K562 (cell line): Measurements from ENCODE around the gene ELF3. TPM values are rescaled to one million over a fixed set of nuclear protein-coding genes. Genes with fewer than 3 reads are reported as not detected.

ENCODE experiments used
- ATAC-seq: fragments of 200-7000 bp; cut with Tn5 transposase; 3 replicates; pipeline ENCODE4 v1.9.1; 2020; ENCODE audit warnings: moderate library complexity
- BruUV-seq: library from RNA; stranded (reverse); fragments of 400-500 nt; replicated peaks from 2 replicates; lab custom pipeline; 2021; lab: Mats Ljungman, UMichigan
- CTCF ChIA-PET: fragments of 300-600 bp; formaldehyde crosslinking; extraction: SDS; loops from one replicate; lab custom pipeline; 2021; ENCODE audit warnings: low intra/inter-chr PET ratio; lab: Yijun Ruan, JAX
- POLR2A ChIA-PET: fragments of 300-600, 350-650 bp; sonication (Branson Sonifier 250); formaldehyde crosslinking; extraction: SDS; loops from one replicate; lab custom pipeline; 2021; ENCODE audit warnings: antibody characterized with exemption, inconsistent platforms; lab: Yijun Ruan, JAX
- DNase-seq, 4 experiments: peaks; one replicate each; pipeline versions ENCODE4 v3.0.0 to v3.0.0-alpha.2; 2011 to 2018; ENCODE audit warnings: low spot score in 3 of 4, mixed read lengths in 3 of 4; ENCODE audit errors: extremely low read depth in 1 of 4
- FAIRE-seq: peaks from 2 replicates; lab custom pipeline; 2011; peaks lifted over from hg19 to GRCh38; lab: Jason Lieb, UNC
- H2AFZ ChIP-seq: 2 replicates; pipeline ENCODE4 v1.6.0; 2011; ENCODE audit warnings: low read depth, low read length, control low read depth, inconsistent platforms
- H3K27ac ChIP-seq: fragments of 200-600 bp; 3 replicates; pipeline ENCODE4 v1.8.0; 2011; ENCODE audit warnings: low read depth, mild to moderate bottlenecking, control low read depth, inconsistent platforms, low read length, moderate library complexity, mixed read lengths; ENCODE audit errors: extremely low read depth
- H3K27me3 ChIP-seq, 2 experiments: fragments of 300-600 bp in 1 of 2; 2 replicates in 1 of 2; 3 replicates in 1 of 2; pipeline versions ENCODE4 v1.6.0 to v1.8.0; 2011; ENCODE audit warnings: inconsistent platforms in 2 of 2, low read length in 2 of 2, mild to moderate bottlenecking in 1 of 2, mixed read lengths in 1 of 2, moderate library complexity in 1 of 2; ENCODE audit not compliant: control insufficient read depth in 2 of 2, insufficient read depth in 2 of 2
- H3K36me3 ChIP-seq: fragments of 300-600 bp; 3 replicates; pipeline ENCODE4 v1.8.0; 2011; ENCODE audit warnings: mild to moderate bottlenecking, low read length, inconsistent platforms; ENCODE audit not compliant: control insufficient read depth, insufficient read depth
- H3K4me1 ChIP-seq, 2 experiments: fragments of 200-600 bp in 1 of 2; replicated peaks in 1 of 2; 2 replicates in 1 of 2; 3 replicates in 1 of 2; pipeline versions ENCODE4 v1.5.1 to v1.8.0; 2011; ENCODE audit warnings: inconsistent platforms in 2 of 2, low read length in 2 of 2, mild to moderate bottlenecking in 1 of 2, mixed read lengths in 1 of 2, moderate library complexity in 1 of 2; ENCODE audit not compliant: control insufficient read depth in 2 of 2, insufficient read depth in 2 of 2
- H3K4me2 ChIP-seq: 2 replicates; pipeline ENCODE4 v1.6.1; 2011; ENCODE audit warnings: low read length, control low read depth, inconsistent platforms, mixed read lengths; ENCODE audit not compliant: insufficient read depth
- H3K4me3 ChIP-seq: fragments of 200-600 bp; sonication (generic), shearing (Covaris generic); 2 replicates; pipeline ENCODE4 v1.5.1; 2016; ENCODE audit warnings: control low read depth, inconsistent platforms
- H3K79me2 ChIP-seq: fragments of 200-600 bp; 3 replicates; pipeline ENCODE4 v1.8.0; 2011; ENCODE audit warnings: low read length, inconsistent platforms; ENCODE audit not compliant: control insufficient read depth, insufficient read depth
- H3K9ac ChIP-seq, 2 experiments: 2 replicates each; pipeline versions ENCODE4 v1.6.0 to v1.6.1; 2011; ENCODE audit warnings: low read depth in 2 of 2, low read length in 2 of 2, control low read depth in 1 of 2, inconsistent platforms in 1 of 2, mild to moderate bottlenecking in 1 of 2, mixed read lengths in 1 of 2; ENCODE audit not compliant: insufficient read depth in 1 of 2
- H3K9me1 ChIP-seq: one replicate; pipeline ENCODE4 v1.6.0; 2011; ENCODE audit warnings: inconsistent platforms, mild to moderate bottlenecking, low read length, moderate library complexity; ENCODE audit not compliant: control insufficient read depth, insufficient read depth
- H3K9me3 ChIP-seq: replicated peaks from 2 replicates; pipeline ENCODE4 v1.5.1; 2011; ENCODE audit warnings: low read depth, low read length, inconsistent platforms; ENCODE audit not compliant: control insufficient read depth, insufficient read depth
- H4K20me1 ChIP-seq: replicated peaks from 2 replicates; pipeline ENCODE4 v1.6.1; 2011; ENCODE audit warnings: low read length, inconsistent platforms, mixed read lengths; ENCODE audit not compliant: control insufficient read depth, insufficient read depth
- BRCA1 ChIP-seq, 2 experiments: fragments of 450-650 bp in 1 of 2; sonication (generic) in 1 of 2; formaldehyde crosslinking in 1 of 2; IDR thresholded peaks; 2 replicates each; pipeline versions ENCODE4 v1.5.0 to v1.6.1; 2017 to 2020; ENCODE audit warnings: mild to moderate bottlenecking in 1 of 2, missing genetic modification reagents in 1 of 2
- CBFB ChIP-seq: sonication (generic); formaldehyde crosslinking; IDR thresholded peaks from 2 replicates; pipeline ENCODE4 v1.4.0; 2020; ENCODE audit warnings: mild to moderate bottlenecking, missing genetic modification reagents
- CBX2 ChIP-seq: fragments of 200-600 bp; sonication (generic); IDR thresholded peaks from one replicate; pipeline ENCODE4 v1.6.1; 2012; ENCODE audit warnings: mild to moderate bottlenecking, low read length, inconsistent platforms; ENCODE audit not compliant: insufficient read depth, poor library complexity, severe bottlenecking
- EP400 ChIP-seq: fragments of 450-650 bp; IDR thresholded peaks from 2 replicates; pipeline ENCODE4 v1.6.1; 2017; ENCODE audit warnings: antibody characterized with exemption, mild to moderate bottlenecking, moderate library complexity
- EWSR1 ChIP-seq: fragments of 450-650 bp; IDR thresholded peaks from 2 replicates; pipeline ENCODE4 v1.6.1; 2018; ENCODE audit warnings: borderline replicate concordance, mild to moderate bottlenecking, low read depth, moderate library complexity; ENCODE audit not compliant: partially characterized antibody
- L3MBTL2 ChIP-seq: fragments of 450-650 bp; IDR thresholded peaks from 2 replicates; pipeline ENCODE4 v1.6.1; 2016; ENCODE audit warnings: mild to moderate bottlenecking, moderate library complexity
- PTRF ChIP-seq: fragments of 450-650 bp; IDR thresholded peaks from 2 replicates; pipeline ENCODE4 v1.6.1; 2016; ENCODE audit warnings: mild to moderate bottlenecking, missing genetic modification characterization, missing compliant biosample characterization
- RAD21 ChIP-seq, 2 experiments: fragments of 250-450 bp in 1 of 2; fragments of 450-650 bp in 1 of 2; sonication (Bioruptor Pico) in 1 of 2; formaldehyde crosslinking in 1 of 2; IDR thresholded peaks in 1 of 2; conservative IDR thresholded peaks in 1 of 2; 2 replicates each; pipeline versions ENCODE4 v1.4.0 to v1.8.0; 2020 to 2022; ENCODE audit warnings: mild to moderate bottlenecking in 2 of 2, moderate library complexity in 1 of 2
- SIN3A ChIP-seq, 2 experiments: fragments of 150-350 bp in 1 of 2; IDR thresholded peaks; 2 replicates each; pipeline ENCODE4 v1.6.1; 2011 to 2016; ENCODE audit warnings: borderline replicate concordance in 2 of 2, low read depth in 2 of 2, low read length in 2 of 2, mild to moderate bottlenecking in 2 of 2, moderate library complexity in 2 of 2; ENCODE audit not compliant: control insufficient read depth in 1 of 2
- SP2 ChIP-seq: IDR thresholded peaks from 2 replicates; pipeline ENCODE4 v1.6.1; 2011; ENCODE audit warnings: mild to moderate bottlenecking, low read depth, low read length, moderate library complexity; ENCODE audit not compliant: poor library complexity, severe bottlenecking; ENCODE audit errors: extremely low read depth
- TAF7 ChIP-seq: fragments of 450-650 bp; IDR thresholded peaks from 2 replicates; pipeline ENCODE4 v1.6.1; 2016; ENCODE audit warnings: missing genetic modification characterization, missing compliant biosample characterization
- ZMIZ1 ChIP-seq, 2 experiments: fragments of 150-350 bp in 1 of 2; IDR thresholded peaks; 2 replicates each; pipeline ENCODE4 v1.6.1; 2012 to 2016; ENCODE audit warnings: low read depth in 2 of 2, low read length in 2 of 2, mild to moderate bottlenecking in 1 of 2, moderate library complexity in 1 of 2
- ZNF146 ChIP-seq: IDR thresholded peaks from one replicate; pipeline ENCODE4 v1.6.1; 2018; ENCODE audit warnings: missing compliant biosample characterization; ENCODE audit not compliant: unreplicated experiment
- WGBS: fragments of 100-300 bp; shearing (Covaris generic); methylation state at CpG from one replicate; pipeline ENCODE4 v1.1.6; 2016; ENCODE audit warnings: low coverage, mixed read lengths; ENCODE audit not compliant: insufficient coverage; ENCODE audit errors: missing lambda C conversion rate; 5-methylcytosine and 5-hydroxymethylcytosine counted together
- in situ Hi-C: fragments of 300-500 bp; cut with MboI; formaldehyde crosslinking; loops from 4 replicates; pipeline ENCODE4 v1.15.0; 2018; ENCODE audit warnings: inconsistent platforms, mixed read lengths
- intact Hi-C: fragments of 100-400 bp; cut with micrococcal nuclease; formaldehyde crosslinking; loops from 2 replicates; pipeline ENCODE4 v1.14.2; 2022
- polyA plus RNA-seq, 8 experiments: library from polyadenylated mRNA; depleted of rRNA in 4 of 8; stranded (reverse) in 5 of 8; unstranded in 3 of 8; fragments of >200 nt; fragmentation: Nextera tagmentation in 2 of 8; fragmentation: Illumina TruSeq in 1 of 8; extraction: Ambion mirVana in 2 of 8; extraction: Trizol in 1 of 8; gene quantifications; 2 replicates each; pipeline versions ENCODE4 v1.2.1 to v1.2.3, GENCODE V29; 2011 to 2014; ENCODE audit warnings: inconsistent platforms in 1 of 8, missing spikeins in 1 of 8
- total RNA-seq, 7 experiments: library from RNA; depleted of rRNA in 6 of 7; stranded (reverse); fragments of >200 nt in 6 of 7; fragmentation: Illumina TruSeq in 2 of 7; extraction: Trizol in 2 of 7; gene quantifications; 2 replicates each; pipeline versions ENCODE4 v1.2.1 to v1.2.3, GENCODE V29; 2011 to 2021; ENCODE audit warnings: low replicate concordance in 1 of 7

The ELF3 gene
- total and polyA plus RNA-seq, 9 of the 15 experiments (the other 6 are each of a cell fraction or from before 2014, with no cell fraction given), result 0.03 to 1.2 (median 0.07) TPM; not detected in 4

DNA sequence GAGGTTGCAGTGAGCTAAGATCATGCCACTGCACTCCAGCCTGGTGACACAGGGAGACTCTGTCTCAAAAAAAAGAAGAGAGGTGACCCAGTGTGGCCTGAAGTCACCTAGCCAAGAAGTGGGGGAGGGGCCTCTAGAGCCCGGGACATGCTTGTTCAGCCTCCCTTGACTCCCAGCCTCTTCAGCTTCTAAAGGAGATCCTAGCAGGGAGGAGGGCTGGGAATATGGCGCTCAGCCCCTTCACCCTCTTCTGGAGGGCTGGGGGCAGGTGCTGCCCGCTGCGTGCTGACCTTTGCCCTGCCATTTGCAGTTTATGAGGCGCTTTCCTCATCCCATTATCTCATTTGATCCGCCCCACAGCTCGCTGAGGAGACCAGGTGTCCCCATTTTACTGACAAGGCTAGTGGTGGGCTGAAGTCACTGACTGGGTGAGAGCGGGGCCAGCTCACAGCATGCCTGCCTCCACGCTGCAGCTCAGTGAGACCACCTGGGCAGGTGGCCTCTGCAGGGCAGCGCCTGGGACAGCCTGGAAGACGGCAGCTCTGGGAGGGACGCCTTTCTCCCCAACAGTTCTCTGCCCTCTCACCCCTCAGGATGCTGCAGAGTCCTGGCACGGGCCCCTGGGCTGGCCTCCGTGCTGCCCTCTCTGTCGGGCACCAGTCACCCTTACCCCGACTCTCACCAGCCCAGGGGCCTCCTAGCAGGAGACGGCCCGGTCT is 7.5 kb downstream of the ELF3 start:
- FAIRE-seq (no peak), DNase-seq (peak in 3 of 4 experiments; percentile 62 to 65 (median 65)), ATAC-seq (peak; percentile 44)
- Histone ChIP-seq H3K79me2 (no peaks in the 10 kb centered on the region), H3K4me2 (peak overlapping the region; percentile 62), H3K4me1 (peaks cover 26 to 42% of the 10 kb centered on the region in 2 experiments), H3K36me3 (no peaks in the 10 kb centered on the region), H3K9me1 (no peaks in the 10 kb centered on the region), H3K9me3 (no peaks in the 10 kb centered on the region), H4K20me1 (no peaks in the 10 kb centered on the region), H3K4me3 (no peak overlapping the region), H3K27ac (peak overlapping the region; percentile 53), H3K9ac (peak overlapping the region; percentile 17 to 87; a peak in 3 of 4 replicates), H3K27me3 (peaks cover 5 to 11% of the 10 kb centered on the region in 2 experiments; a peak in 4 of 5 replicates), H2AFZ (peak overlapping the region; percentile 75)
- ChIA-PET CTCF (interaction anchor here (1.0 kb wide), 1 partner anchor 117 kb away, joined by 3 read pairs; no protein-coding TSS in a partner anchor), POLR2A (interaction anchor here (0.6 to 1.3 kb wide), 8 partner anchors 14 to 260 kb away, joined by 3 to 5 read pairs (median 4); no protein-coding TSS in a partner anchor)
- in situ Hi-C loops, result no loop called here
- intact Hi-C loops, result loop anchor here (2.0 kb wide), 1 partner anchor 59 kb away; no protein-coding TSS in a partner anchor
- no TSS peak for BruUV-seq
- WGBS, result 7% methylated on average over 18 of the region's 18 CpGs
- TF ChIP-seq ZNF146 (no peak), CBX2 (no peak), SP2 (no peak), CBFB (CRISPR knock-in tag) (peak; percentile 31; the same call in 1 of the 2 replicates), L3MBTL2 (peak; percentile 47; the same call in 1 of the 2 replicates), EWSR1 (no peak), TAF7 (tag) (no peak), BRCA1 (IDR thresholded peaks at IDR 0.05) (no peak), BRCA1 (CRISPR knock-in tag; IDR thresholded peaks at IDR 0.05) (no peak), RAD21 (CRISPR knock-in tag; conservative IDR thresholded peaks at IDR 0.05 in 1 of 2, IDR thresholded peaks at IDR 0.05 in 1 of 2) (0 out of 4 replicates have a peak, but pooled peaks of 1 of the 2 experiments have one; percentile 8), ZMIZ1 (IDR thresholded peaks at IDR 0.05; ENCODE audit: low read depth in 2 of 2, low read length in 2 of 2) (no peak), PTRF (tag) (no peak), SIN3A (IDR thresholded peaks at IDR 0.05; ENCODE audit: borderline replicate concordance in 2 of 2, control insufficient read depth in 1 of 2, low read depth in 2 of 2, low read length in 2 of 2) (no peak), EP400 (no peak)
